OCI-LY7 (cell line): ENCODE results near the gene DHX57. TPM values are rescaled to one million over a fixed set of nuclear protein-coding genes. Genes with fewer than 3 reads are reported as not detected.

Source experiments
- BruUV-seq: library from RNA; stranded (reverse); fragments of 400-500 nt; replicated peaks from 2 replicates; lab custom pipeline; 2021; lab: Mats Ljungman, UMichigan
- CTCF ChIA-PET: fragments of 300-600 bp; sonication (Branson Sonifier 250); formaldehyde crosslinking; loops from one replicate; lab custom pipeline; 2022; ENCODE audit warnings: antibody characterized with exemption; ENCODE audit not compliant: unreplicated experiment; lab: Charles Lee
- POLR2A ChIA-PET: fragments of 300-600 bp; sonication (Branson Sonifier 250); formaldehyde crosslinking; loops from one replicate; lab custom pipeline; 2022; ENCODE audit warnings: antibody characterized with exemption; lab: Charles Lee
- DNase-seq: peaks from one replicate; pipeline ENCODE4 v3.0.0-alpha.2; 2015; ENCODE audit warnings: low spot score
- H2AFZ ChIP-seq: fragments of 200-600 bp; sonication (generic), shearing (Covaris generic); 2 replicates; pipeline ENCODE4 v1.6.1; 2014; ENCODE audit warnings: mild to moderate bottlenecking, antibody characterized with exemption, low read length, moderate library complexity
- H3K27ac ChIP-seq: fragments of 200-600 bp; sonication (generic); 2 replicates; pipeline ENCODE4 v1.5.1; 2014; ENCODE audit warnings: mixed run types, low read depth, mild to moderate bottlenecking, moderate library complexity, low read length, inconsistent platforms; ENCODE audit not compliant: poor library complexity, severe bottlenecking
- H3K36me3 ChIP-seq: fragments of 200-600 bp; sonication (generic); 2 replicates; pipeline ENCODE4 v1.6.1; 2014; ENCODE audit warnings: mild to moderate bottlenecking, antibody characterized with exemption, low read length, moderate library complexity, mixed read lengths; ENCODE audit not compliant: insufficient read depth
- H3K4me1 ChIP-seq: fragments of 200-600 bp; sonication (generic); 2 replicates; pipeline ENCODE4 v1.5.1; 2014; ENCODE audit warnings: mild to moderate bottlenecking, low read length; ENCODE audit not compliant: insufficient read depth, poor library complexity, severe bottlenecking
- H3K4me2 ChIP-seq: fragments of 200-600 bp; sonication (generic); 2 replicates; pipeline ENCODE4 v1.6.1; 2014; ENCODE audit warnings: mild to moderate bottlenecking, low read length
- H3K4me3 ChIP-seq: fragments of 200-600 bp; sonication (generic); 2 replicates; pipeline ENCODE4 v1.5.1; 2014; ENCODE audit warnings: mild to moderate bottlenecking, low read depth, low read length; ENCODE audit not compliant: poor library complexity, severe bottlenecking
- H3K79me2 ChIP-seq: fragments of 200-600 bp; sonication (generic); 2 replicates; pipeline ENCODE4 v1.6.1; 2016; ENCODE audit warnings: low read depth, mild to moderate bottlenecking, low read length, moderate library complexity, mixed read lengths; ENCODE audit not compliant: insufficient read depth
- H3K9me2 ChIP-seq: fragments of 200-600 bp; sonication (generic); 2 replicates; pipeline ENCODE4 v1.6.1; 2016; ENCODE audit warnings: mild to moderate bottlenecking, low read length, mixed read lengths; ENCODE audit not compliant: insufficient read depth
- H3K9me3 ChIP-seq: fragments of 200-600 bp; sonication (generic); 2 replicates; pipeline ENCODE4 v1.6.1; 2014; ENCODE audit warnings: mild to moderate bottlenecking, mixed run types, low read length, mixed read lengths
- H4K20me1 ChIP-seq: fragments of 200-600 bp; sonication (generic); 2 replicates; pipeline ENCODE4 v1.6.1; 2014; ENCODE audit warnings: mild to moderate bottlenecking, antibody characterized with exemption, low read length, moderate library complexity, mixed read lengths; ENCODE audit not compliant: insufficient read depth
- CTCF ChIP-seq: fragments of 200-600 bp; sonication (generic); conservative IDR thresholded peaks from 2 replicates; pipeline ENCODE4 v1.5.1; 2014; ENCODE audit warnings: mild to moderate bottlenecking, antibody characterized with exemption, low read length, moderate library complexity, mixed read lengths
- EZH2phosphoT487 ChIP-seq: fragments of 200-600 bp; sonication (generic); IDR thresholded peaks from 2 replicates; pipeline ENCODE4 v1.6.1; 2018; ENCODE audit warnings: low read depth, borderline replicate concordance, mild to moderate bottlenecking, mixed run types, antibody characterized with exemption, low read length, moderate library complexity, mixed read lengths
- intact Hi-C: fragments of 100-400 bp; cut with micrococcal nuclease; formaldehyde crosslinking; loops from one replicate; pipeline ENCODE4 v1.10.0; 2022; ENCODE audit not compliant: unreplicated experiment
- total RNA-seq, 2 experiments: library from RNA; depleted of rRNA in 1 of 2; stranded (reverse); fragments of >200 nt in 1 of 2; shearing (Covaris generic) in 1 of 2; gene quantifications; 2 replicates each; pipeline ENCODE4 v1.2.3, GENCODE V29; 2014 to 2022

The DHX57 gene
- total RNA-seq, 2 experiments from 2014 or later: 14.6 to 17.7 TPM

- DNase-seq: no peak
- Histone ChIP-seq H3K79me2 (no peaks in the 10 kb centered on the region), H3K36me3 (no peaks in the 10 kb centered on the region), H3K9me3 (no peaks in the 10 kb centered on the region), H4K20me1 (no peaks in the 10 kb centered on the region), H2AFZ (no peak overlapping the region), H3K27ac (no peak overlapping the region), H3K4me2 (no peak overlapping the region), H3K9me2 (no peaks in the 10 kb centered on the region), H3K4me3 (no peak overlapping the region), H3K4me1 (no peaks in the 10 kb centered on the region)
- intact Hi-C loops: no loop called here
- ChIA-PET CTCF (no interaction called here), POLR2A (interaction anchor here (0.6 to 0.7 kb wide), 2 partner anchors 45 to 687 kb away, joined by 3 to 4 read pairs; no protein-coding TSS in a partner anchor)
- TF ChIP-seq EZH2phosphoT487 (no peak), CTCF (no peak)
- BruUV-seq: no TSS peak
Observed at GRCh38 chr2:38788306-38788705, 87.4 kb downstream of the DHX57 start.

GRCh38 chr2:38783586-38783985, 92.1 kb downstream of the DHX57 start:
- Histone ChIP-seq H3K36me3 (peaks cover 25% of the 10 kb centered on the region), H3K9me3 (no peaks in the 10 kb centered on the region), H3K4me2 (no peak overlapping the region), H3K27ac (no peak overlapping the region), H3K79me2 (peaks cover 8% of the 10 kb centered on the region; the same call in 1 of the 2 replicates), H3K4me1 (peaks cover 7% of the 10 kb centered on the region), H3K4me3 (no peak overlapping the region), H4K20me1 (no peaks in the 10 kb centered on the region), H3K9me2 (no peaks in the 10 kb centered on the region), H2AFZ (no peak overlapping the region)
- BruUV-seq: no TSS peak
- ChIA-PET POLR2A (interaction anchor here (0.6 to 0.7 kb wide), 3 partner anchors 15 to 857 kb away, joined by 3 to 6 read pairs (median 5); no protein-coding TSS in a partner anchor), CTCF (no interaction called here)
- no peak for DNase-seq
- TF ChIP-seq CTCF (no peak), EZH2phosphoT487 (no peak)
- intact Hi-C loops: no loop called here

- peak overlapping the region; percentile 93 for H3K4me2 ChIP-seq
- H2AFZ ChIP-seq: peak overlapping the region; percentile 92; the same call in 1 of the 2 replicates
- peaks cover 25% of the 10 kb centered on the region for H3K36me3 ChIP-seq
- H3K4me3 ChIP-seq: peak overlapping the region; percentile 84
- no peaks in the 10 kb centered on the region for H4K20me1 ChIP-seq
- H3K79me2 ChIP-seq: peaks cover 14% of the 10 kb centered on the region; the same call in 1 of the 2 replicates
- TF ChIP-seq CTCF (0 out of 2 replicates have a peak, but pooled peaks have one; percentile 4), EZH2phosphoT487 (no peak)
- POLR2A ChIA-PET: interaction anchor here (0.8 to 1.8 kb wide), 5 partner anchors 10 to 357 kb away, joined by 3 to 21 read pairs (median 3); partner anchors contain the start of gene SRSF7
- no TSS peak for BruUV-seq
- H3K9me3 ChIP-seq: no peaks in the 10 kb centered on the region
- intact Hi-C loops: no loop called here
- no peaks in the 10 kb centered on the region for H3K9me2 ChIP-seq
- peak overlapping the region; percentile 33 for H3K27ac ChIP-seq
- peak; percentile 17 for DNase-seq
- peaks cover 7% of the 10 kb centered on the region for H3K4me1 ChIP-seq
- CTCF ChIA-PET: no interaction called here
Observed at GRCh38 chr2:38778687-38779082, 97.0 kb downstream of the DHX57 start.
